CD4-positive, alpha-beta T cell treated with Interleukin-17A for 4 hours (primary cell): ENCODE results near the gene RBL2.
"Not testable (repeated sequence)": the region's sequence is repeated elsewhere in the genome, so short reads cannot be mapped to it uniquely, and the experiment has no call there.

Experiments used
- DNase-seq: peaks from one replicate; pipeline ENCODE4 v3.0.0-alpha.2; 2020; ENCODE audit warnings: mixed read lengths

RBL2 gene

DNA sequence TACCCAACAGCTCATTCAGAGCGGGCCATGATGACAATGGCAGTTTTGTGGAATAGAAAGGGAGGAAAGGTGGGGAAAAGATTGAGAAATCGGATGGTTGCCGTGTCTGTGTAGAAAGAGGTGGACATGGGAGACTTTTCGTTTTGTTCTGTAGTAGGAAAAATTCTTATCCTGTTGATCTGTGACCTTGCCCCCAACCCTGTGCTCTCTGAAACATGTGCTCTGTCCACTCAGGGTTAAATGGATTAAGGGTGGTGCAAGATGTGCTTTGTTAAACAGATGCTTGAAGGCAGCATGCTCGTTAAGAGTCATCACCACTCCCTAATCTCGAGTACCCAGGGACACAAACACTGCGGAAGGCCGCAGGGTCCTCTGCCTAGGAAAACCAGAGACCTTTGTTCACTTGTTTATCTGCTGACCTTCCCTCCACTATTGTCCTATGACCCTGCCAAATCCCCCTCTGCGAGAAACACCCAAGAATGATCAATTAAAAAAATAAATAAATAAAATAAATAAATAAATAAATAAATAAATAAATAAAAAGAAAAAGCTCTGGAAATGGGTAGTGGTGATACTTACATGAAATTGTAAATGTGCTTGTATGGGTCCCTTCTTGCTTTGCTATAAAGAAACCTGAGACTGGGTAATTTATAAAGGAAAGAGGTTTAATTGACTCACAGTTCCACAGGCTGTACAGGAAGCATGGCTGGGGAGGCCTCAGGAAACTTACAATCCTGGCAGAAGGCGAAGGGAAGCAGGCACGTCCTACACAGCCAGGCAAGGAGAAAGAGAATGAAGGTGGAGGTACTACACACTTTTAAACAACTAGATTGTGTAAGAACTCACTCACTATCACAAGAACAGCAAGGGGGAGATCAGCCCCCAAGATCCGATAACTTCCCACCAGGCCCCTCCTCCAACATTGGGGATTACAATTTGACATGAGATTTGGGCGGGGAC is 105.8 kb downstream of the RBL2 start:
- not testable (repeated sequence) for DNase-seq
